Stimulated activated memory B cell treated with anti-CD40 and anti-IgM and Interleukin-4, amounts not matched to agents 10 μg/mL and 1 μg/mL and 100 μg/mL, for 72 hours (primary cell): Measurements from ENCODE around the gene ATP13A4.

ENCODE experiments used
- ATAC-seq: fragments of 150-1000 bp; cut with Tn5 transposase; 2 replicates; pipeline ENCODE4 v1.10.0; 2021
- H3K27ac Mint-ChIP-seq: one replicate; pipeline ENCODE4 v1.8.0; 2022; ENCODE audit warnings: mild to moderate bottlenecking, mixed read lengths
- H3K27me3 Mint-ChIP-seq: one replicate; pipeline ENCODE4 v1.8.0; 2022; ENCODE audit warnings: mixed read lengths
- H3K36me3 Mint-ChIP-seq: one replicate; pipeline ENCODE4 v1.8.0; 2022; ENCODE audit warnings: mixed read lengths
- H3K4me1 Mint-ChIP-seq: one replicate; pipeline ENCODE4 v1.8.0; 2022; ENCODE audit warnings: mixed read lengths
- H3K4me3 Mint-ChIP-seq: one replicate; pipeline ENCODE4 v1.8.0; 2022; ENCODE audit warnings: mild to moderate bottlenecking, moderate library complexity, mixed read lengths
- H3K9me3 Mint-ChIP-seq: one replicate; pipeline ENCODE4 v1.8.0; 2022; ENCODE audit warnings: mixed read lengths

The ATP13A4 gene

DNA sequence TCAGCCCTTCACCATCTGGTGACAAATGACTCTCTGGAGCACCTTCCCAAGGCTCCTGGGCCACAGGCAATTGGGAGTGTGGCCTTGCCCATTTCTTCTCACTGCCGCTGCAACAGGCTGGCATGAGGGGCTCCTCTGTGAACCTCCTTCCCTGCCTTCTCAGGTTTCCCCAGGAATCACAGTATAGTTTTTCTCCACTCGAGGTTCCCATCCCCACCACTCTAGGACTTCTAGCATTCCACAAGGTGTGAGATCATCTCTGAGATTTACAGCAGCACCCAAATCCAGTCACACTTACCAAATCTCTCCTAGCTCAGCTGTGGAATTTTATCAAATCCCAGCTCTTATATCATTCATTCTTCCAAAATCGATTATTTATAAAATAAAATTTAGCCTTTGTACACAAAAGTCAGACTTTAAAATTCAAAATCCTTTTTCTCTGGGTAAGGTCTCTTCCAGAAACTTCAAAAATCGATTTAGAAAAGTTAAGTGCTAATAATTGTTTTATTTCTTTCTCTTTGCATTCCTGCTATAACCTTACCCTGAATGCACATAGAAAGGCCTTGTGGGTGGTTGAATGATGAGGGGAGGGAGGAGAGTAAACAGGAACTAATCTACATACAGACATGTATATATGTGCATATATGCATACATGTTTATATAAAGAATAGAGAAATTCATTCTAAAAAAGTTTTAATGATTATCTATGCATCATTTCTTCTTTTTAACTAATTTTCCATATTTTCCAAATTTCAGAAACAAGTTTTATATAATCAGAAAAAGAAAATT lies 18.9 kb upstream of the ATP13A4 start:
- Mint-ChIP-seq H3K27me3 (no peaks in the 10 kb centered on the region), H3K9me3 (no peaks in the 10 kb centered on the region), H3K4me1 (no peaks in the 10 kb centered on the region), H3K4me3 (no peak overlapping the region), H3K27ac (no peak overlapping the region), H3K36me3 (no peaks in the 10 kb centered on the region)
- ATAC-seq, result no peak

- H3K9me3 Mint-ChIP-seq, result no peaks in the 10 kb centered on the region
- ATAC-seq, result no peak
- H3K4me1 Mint-ChIP-seq, result no peaks in the 10 kb centered on the region
Measured at GRCh38 chr3:193572426-193572908, 17.8 kb upstream of the ATP13A4 start.

DNA sequence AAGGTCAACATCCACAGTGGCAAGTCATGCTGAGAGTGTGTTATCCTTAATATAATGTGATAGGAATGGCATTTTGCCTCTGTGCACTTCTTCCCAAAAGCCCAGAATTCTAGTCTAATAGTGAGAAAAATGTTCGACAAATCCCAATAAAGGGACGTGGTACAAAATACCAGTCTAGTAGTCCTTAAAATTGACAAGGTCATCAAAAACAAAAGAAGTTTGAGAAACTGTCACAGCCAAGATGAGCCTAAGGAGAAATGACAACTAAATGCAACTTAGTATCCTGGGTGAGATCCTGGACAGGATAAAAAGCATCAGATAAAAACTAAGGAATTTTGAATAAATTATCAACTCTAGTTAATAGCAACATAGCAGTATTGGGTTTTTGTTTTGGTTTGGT lies 14.4 kb upstream of the ATP13A4 start:
- Mint-ChIP-seq H3K27me3 (no peaks in the 10 kb centered on the region), H3K27ac (no peak overlapping the region), H3K4me1 (no peaks in the 10 kb centered on the region), H3K36me3 (no peaks in the 10 kb centered on the region), H3K9me3 (no peaks in the 10 kb centered on the region), H3K4me3 (no peak overlapping the region)
- no peak for ATAC-seq

More at GRCh38 chr3:193572426-193572908, 17.8 kb upstream of the ATP13A4 start:
- Mint-ChIP-seq H3K4me3 (no peak overlapping the region), H3K27ac (no peak overlapping the region), H3K27me3 (no peaks in the 10 kb centered on the region), H3K36me3 (no peaks in the 10 kb centered on the region)

DNA sequence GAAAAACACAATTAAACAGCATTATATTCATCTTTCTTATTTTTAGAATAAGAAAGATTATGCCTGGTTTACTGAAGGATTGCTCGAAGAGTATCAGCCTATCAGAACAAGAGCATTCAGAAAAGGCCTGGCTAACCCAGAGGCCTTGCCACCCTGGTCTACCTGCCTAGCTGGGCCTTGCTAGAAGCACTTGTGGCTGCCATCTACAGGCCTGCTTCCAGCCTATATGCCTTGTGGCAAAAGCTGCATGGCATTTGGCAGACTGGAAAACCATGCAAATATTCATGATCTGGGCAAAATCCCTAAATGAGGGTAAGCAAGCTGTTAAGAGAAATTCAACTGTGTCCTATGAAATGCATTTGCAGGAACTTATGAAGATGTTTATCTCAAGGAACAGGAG lies 9.3 kb upstream of the ATP13A4 start:
- H3K4me1 Mint-ChIP-seq, result no peaks in the 10 kb centered on the region
- no peak for ATAC-seq
- no peaks in the 10 kb centered on the region for H3K27me3 Mint-ChIP-seq
- H3K4me3 Mint-ChIP-seq, result no peak overlapping the region
- H3K9me3 Mint-ChIP-seq, result no peaks in the 10 kb centered on the region
- no peak overlapping the region for H3K27ac Mint-ChIP-seq
- H3K36me3 Mint-ChIP-seq, result no peaks in the 10 kb centered on the region

DNA sequence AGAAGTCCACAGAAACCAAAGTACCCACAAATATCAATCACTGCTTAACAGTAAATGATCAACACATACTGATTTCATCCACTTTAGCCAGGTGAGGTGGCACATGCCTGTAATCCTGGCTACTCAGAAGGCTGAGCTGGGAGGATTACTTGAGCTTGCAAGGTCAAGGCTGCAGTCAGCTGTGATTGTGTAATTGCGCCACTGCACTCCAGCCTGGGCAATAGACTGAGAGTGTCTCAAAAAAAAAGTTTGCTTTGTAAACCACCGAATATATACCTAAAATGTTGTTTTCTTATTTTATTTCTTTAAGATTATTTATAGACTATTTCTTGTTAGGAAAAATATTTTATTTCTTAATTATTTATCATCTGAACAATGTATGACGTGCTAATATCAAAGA lies 8.7 kb upstream of the ATP13A4 start:
- Mint-ChIP-seq H3K27me3 (no peaks in the 10 kb centered on the region), H3K4me1 (no peaks in the 10 kb centered on the region), H3K27ac (no peak overlapping the region), H3K36me3 (no peaks in the 10 kb centered on the region), H3K9me3 (no peaks in the 10 kb centered on the region), H3K4me3 (no peak overlapping the region)
- ATAC-seq, result no peak

DNA sequence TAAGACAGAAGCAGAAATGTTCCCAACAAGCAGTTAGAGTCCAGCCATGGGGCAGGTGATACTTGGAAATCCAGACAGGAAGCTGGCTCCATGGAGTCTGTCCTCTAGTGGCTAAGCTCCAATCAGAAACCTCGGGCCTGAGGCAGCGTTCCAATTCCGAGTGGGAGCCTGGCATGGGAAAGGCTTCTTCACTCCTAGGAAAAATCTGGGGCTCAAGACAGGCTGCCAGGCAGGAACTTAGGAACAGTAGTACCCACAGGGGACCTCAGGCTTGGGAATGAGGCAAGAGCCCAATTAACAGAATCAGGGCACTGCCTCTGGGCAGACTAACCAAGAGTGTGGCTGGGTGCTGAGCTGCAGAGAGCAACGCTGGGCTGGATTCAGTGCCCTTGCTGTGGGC lies 6.2 kb upstream of the ATP13A4 start:
- Mint-ChIP-seq H3K4me3 (no peak overlapping the region), H3K27ac (no peak overlapping the region), H3K36me3 (no peaks in the 10 kb centered on the region), H3K4me1 (no peaks in the 10 kb centered on the region), H3K9me3 (no peaks in the 10 kb centered on the region), H3K27me3 (no peaks in the 10 kb centered on the region)
- ATAC-seq, result no peak

GRCh38 chr3:193560091-193560490 lies 5.4 kb upstream of the ATP13A4 start:
- H3K36me3 Mint-ChIP-seq, result no peaks in the 10 kb centered on the region
- H3K9me3 Mint-ChIP-seq, result no peaks in the 10 kb centered on the region
- no peaks in the 10 kb centered on the region for H3K4me1 Mint-ChIP-seq
- H3K4me3 Mint-ChIP-seq, result no peak overlapping the region
- no peaks in the 10 kb centered on the region for H3K27me3 Mint-ChIP-seq
- ATAC-seq, result no peak
- H3K27ac Mint-ChIP-seq, result no peak overlapping the region

DNA sequence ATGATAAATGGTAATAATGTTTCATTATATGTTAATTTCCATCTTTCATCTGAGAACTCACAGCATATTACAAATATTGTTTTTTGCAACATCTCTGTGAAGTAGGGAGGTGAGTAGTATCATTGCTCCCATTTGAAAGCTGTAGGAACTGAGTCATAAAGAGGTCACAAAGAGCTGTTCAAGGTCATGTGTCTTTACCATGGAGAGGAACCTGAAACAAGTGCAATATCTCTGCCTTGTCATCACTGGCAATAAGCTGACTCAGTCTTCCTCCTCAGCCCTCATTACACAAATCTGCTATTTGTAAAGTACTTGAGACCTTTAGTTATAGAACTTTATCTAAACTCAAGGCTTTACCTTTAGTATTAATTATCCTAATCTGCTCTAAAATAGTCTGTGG lies 4.4 kb upstream of the ATP13A4 start:
- no peak for ATAC-seq
- Mint-ChIP-seq H3K36me3 (no peaks in the 10 kb centered on the region), H3K9me3 (no peaks in the 10 kb centered on the region), H3K27me3 (no peaks in the 10 kb centered on the region), H3K4me3 (no peak overlapping the region), H3K4me1 (no peaks in the 10 kb centered on the region), H3K27ac (no peak overlapping the region)

DNA sequence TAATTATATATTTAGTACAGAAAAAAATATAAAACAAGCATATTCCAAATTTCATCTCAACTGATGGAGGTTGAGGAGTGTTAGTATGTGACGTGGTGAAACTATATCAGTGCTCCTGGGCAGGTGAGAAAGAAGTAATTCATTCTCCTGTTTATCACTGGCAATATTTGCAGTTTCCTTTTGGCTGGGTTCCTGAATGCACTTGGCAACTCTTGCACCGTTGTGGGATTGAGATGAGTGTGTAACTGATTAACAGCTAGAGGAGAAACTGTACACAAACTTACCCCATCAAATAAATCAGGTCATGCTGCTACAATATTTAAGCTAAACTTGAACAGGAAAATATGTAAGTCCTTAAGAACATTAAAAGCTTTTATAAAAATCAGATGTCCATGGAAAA lies 2.1 kb upstream of the ATP13A4 start:
- H3K27ac Mint-ChIP-seq, result no peak overlapping the region
- no peaks in the 10 kb centered on the region for H3K9me3 Mint-ChIP-seq
- no peaks in the 10 kb centered on the region for H3K27me3 Mint-ChIP-seq
- ATAC-seq, result no peak
- no peak overlapping the region for H3K4me3 Mint-ChIP-seq
- H3K4me1 Mint-ChIP-seq, result no peaks in the 10 kb centered on the region
- no peaks in the 10 kb centered on the region for H3K36me3 Mint-ChIP-seq

GRCh38 chr3:193553586-193553985 lies 1.1 kb downstream of the ATP13A4 start:
- Mint-ChIP-seq H3K27ac (no peak overlapping the region), H3K4me1 (no peaks in the 10 kb centered on the region), H3K36me3 (no peaks in the 10 kb centered on the region), H3K4me3 (no peak overlapping the region), H3K9me3 (no peaks in the 10 kb centered on the region), H3K27me3 (no peaks in the 10 kb centered on the region)
- no peak for ATAC-seq

- Mint-ChIP-seq H3K27me3 (no peaks in the 10 kb centered on the region), H3K4me3 (no peak overlapping the region), H3K9me3 (no peaks in the 10 kb centered on the region), H3K27ac (no peak overlapping the region), H3K36me3 (no peaks in the 10 kb centered on the region), H3K4me1 (no peaks in the 10 kb centered on the region)
- no peak for ATAC-seq
Measured at GRCh38 chr3:193552923-193553322, 1.8 kb downstream of the ATP13A4 start.

- Mint-ChIP-seq H3K36me3 (peaks cover 7% of the 10 kb centered on the region), H3K4me3 (no peak overlapping the region), H3K27me3 (peaks cover 10% of the 10 kb centered on the region), H3K27ac (no peak overlapping the region), H3K4me1 (no peaks in the 10 kb centered on the region), H3K9me3 (peaks cover 9% of the 10 kb centered on the region)
- no peak for ATAC-seq
Measured at GRCh38 chr3:193548406-193548805, 6.3 kb downstream of the ATP13A4 start.

DNA sequence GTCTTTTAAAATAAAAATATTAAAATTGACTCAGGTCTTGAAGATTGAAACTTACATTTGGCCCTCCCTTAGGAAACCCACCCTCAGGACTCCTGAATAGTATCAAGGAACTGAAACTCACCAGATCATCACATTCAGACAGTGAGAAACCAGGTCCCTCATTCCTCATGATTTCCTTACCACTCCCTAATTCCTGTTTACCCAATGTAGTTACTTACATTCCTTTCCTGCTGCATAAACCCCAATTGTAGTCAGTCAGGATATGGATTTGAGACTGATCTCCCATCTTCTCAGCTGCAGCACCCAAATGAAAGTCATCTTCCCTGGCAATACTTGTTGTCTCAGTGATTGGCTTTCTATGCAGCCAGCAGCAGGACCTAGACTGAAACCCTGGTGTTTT lies 8.6 kb downstream of the ATP13A4 start:
- H3K27me3 Mint-ChIP-seq, result peaks cover 10% of the 10 kb centered on the region
- no peak overlapping the region for H3K4me3 Mint-ChIP-seq
- H3K4me1 Mint-ChIP-seq, result no peaks in the 10 kb centered on the region
- peaks cover 7% of the 10 kb centered on the region for H3K36me3 Mint-ChIP-seq
- no peak overlapping the region for H3K27ac Mint-ChIP-seq
- H3K9me3 Mint-ChIP-seq, result peaks cover 9% of the 10 kb centered on the region
- ATAC-seq, result no peak

GRCh38 chr3:193545304-193545703 lies 9.4 kb downstream of the ATP13A4 start:
- Mint-ChIP-seq H3K4me3 (no peak overlapping the region), H3K4me1 (no peaks in the 10 kb centered on the region)

DNA sequence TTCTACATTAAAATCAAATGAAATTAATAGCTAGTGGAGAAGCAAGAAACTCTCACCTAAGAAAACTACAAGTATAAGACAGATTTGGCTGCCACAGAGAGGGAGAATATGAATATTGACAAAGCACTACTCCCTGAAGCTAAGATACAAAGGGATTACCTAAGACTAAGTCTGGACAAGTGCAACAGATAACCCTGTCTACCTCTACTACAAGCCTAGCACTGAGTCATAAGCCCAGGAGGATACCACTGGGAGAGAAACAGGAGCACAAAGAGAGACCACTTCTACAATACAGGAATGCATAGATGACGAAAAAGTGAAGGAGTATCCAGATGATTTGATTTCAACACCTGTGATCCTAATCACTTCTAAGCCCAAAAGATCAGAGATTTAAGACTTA lies 10.4 kb downstream of the ATP13A4 start:
- H3K27me3 Mint-ChIP-seq, result peaks cover 10% of the 10 kb centered on the region
- no peak overlapping the region for H3K4me3 Mint-ChIP-seq
- H3K4me1 Mint-ChIP-seq, result no peaks in the 10 kb centered on the region
- ATAC-seq, result no peak
- no peak overlapping the region for H3K27ac Mint-ChIP-seq
- peaks cover 7% of the 10 kb centered on the region for H3K36me3 Mint-ChIP-seq
- H3K9me3 Mint-ChIP-seq, result peaks cover 9% of the 10 kb centered on the region

More at GRCh38 chr3:193545304-193545703, 9.4 kb downstream of the ATP13A4 start:
- peaks cover 10% of the 10 kb centered on the region for H3K27me3 Mint-ChIP-seq
- no peak overlapping the region for H3K27ac Mint-ChIP-seq
- peaks cover 9% of the 10 kb centered on the region for H3K9me3 Mint-ChIP-seq
- ATAC-seq, result no peak
- peaks cover 7% of the 10 kb centered on the region for H3K36me3 Mint-ChIP-seq
